ENCODE measurements around the gene ORAI2.
"Not testable (repeated sequence)": the region's sequence is repeated elsewhere in the genome, so short reads cannot be mapped to it uniquely, and the experiment has no call there.

DNA sequence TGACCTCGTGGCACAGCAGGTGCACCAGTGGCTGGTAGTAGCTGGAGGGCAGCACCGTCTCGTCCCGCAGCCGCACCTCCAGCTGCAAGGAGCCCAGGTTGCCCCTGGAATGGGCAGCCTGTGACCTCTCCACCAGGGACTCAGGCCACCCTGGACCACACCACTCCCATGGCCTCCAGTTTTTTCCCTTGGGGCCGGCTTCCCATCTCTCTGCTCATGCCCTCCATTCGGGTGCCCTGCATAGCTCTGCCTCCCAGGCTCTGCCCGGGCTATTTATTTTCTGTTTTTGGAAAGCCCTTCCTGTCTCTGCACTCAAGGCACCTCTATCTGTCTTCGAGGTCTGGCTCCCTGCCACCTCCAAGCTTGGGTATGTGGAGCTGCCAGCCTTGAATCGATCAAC lies 63.5 kb downstream of the ORAI2 start:
- TF ChIP-seq POLR2A (IDR thresholded peaks at IDR 0.05; ENCODE audit: low read depth, low read length); TAF1 (IDR thresholded peaks at IDR 0.05; ENCODE audit: borderline replicate concordance, low read depth, low read length): not testable (repeated sequence)
